SK-N-SH treated with all-trans-retinoic acid at 6 μM for 48 hours (cell line): ENCODE data around the gene SNTN.

Experiments used
- ATAC-seq: fragments of 200-7000 bp; cut with Tn5 transposase; 3 replicates; pipeline ENCODE4 v1.9.1; 2020; ENCODE audit warnings: mild to moderate bottlenecking, moderate library complexity
- BACH2 ChIP-seq: fragments of 250-450 bp; sonication (Bioruptor Pico); IDR thresholded peaks from 2 replicates; pipeline ENCODE4 v1.9.0; 2021; ENCODE audit warnings: mild to moderate bottlenecking, borderline replicate concordance
- ESRRG ChIP-seq: fragments of 250-450 bp; sonication (Bioruptor Pico); IDR thresholded peaks from 2 replicates; pipeline ENCODE4 v1.6.1; 2021; ENCODE audit warnings: mild to moderate bottlenecking
- GLIS3 ChIP-seq: fragments of 250-450 bp; sonication (Bioruptor Pico); IDR thresholded peaks from 2 replicates; pipeline ENCODE4 v1.5.0; 2020; ENCODE audit warnings: mild to moderate bottlenecking, moderate library complexity
- ISL1 ChIP-seq: fragments of 250-450 bp; sonication (Bioruptor Pico); IDR thresholded peaks from 2 replicates; pipeline ENCODE4 v2.1.2; 2022; ENCODE audit warnings: mild to moderate bottlenecking, moderate library complexity
- OSR1 ChIP-seq: fragments of 250-450 bp; sonication (Bioruptor Pico); IDR thresholded peaks from 2 replicates; pipeline ENCODE4 v1.8.0; 2022; ENCODE audit warnings: moderate library complexity, mild to moderate bottlenecking, inconsistent platforms
- PPARA ChIP-seq: fragments of 250-450 bp; sonication (Bioruptor Pico); IDR thresholded peaks from 2 replicates; pipeline ENCODE4 v1.5.0; 2020; ENCODE audit warnings: mild to moderate bottlenecking, borderline replicate concordance
- RARB ChIP-seq: fragments of 250-450 bp; sonication (Bioruptor Pico); IDR thresholded peaks from 2 replicates; pipeline ENCODE4 v1.8.0; 2021; ENCODE audit warnings: mild to moderate bottlenecking, moderate library complexity
- TOX ChIP-seq: fragments of 250-450 bp; sonication (Bioruptor Pico); IDR thresholded peaks from 2 replicates; pipeline ENCODE4 v1.8.0; 2021; ENCODE audit warnings: mild to moderate bottlenecking, moderate library complexity, borderline replicate concordance
- ZC3H10 ChIP-seq: fragments of 250-450 bp; sonication (Bioruptor Pico); IDR thresholded peaks from 2 replicates; pipeline ENCODE4 v1.5.1; 2021; ENCODE audit warnings: mild to moderate bottlenecking, moderate library complexity
- ZFP30 ChIP-seq: fragments of 450-650 bp; formaldehyde crosslinking; IDR thresholded peaks from 2 replicates; pipeline ENCODE4 v1.5.0; 2022; ENCODE audit warnings: mild to moderate bottlenecking, moderate library complexity
- ZNF565 ChIP-seq: fragments of 450-650 bp; formaldehyde crosslinking; conservative IDR thresholded peaks from 2 replicates; pipeline ENCODE4 v1.5.0; 2020; ENCODE audit warnings: low read depth, mild to moderate bottlenecking, moderate library complexity
- ZNF70 ChIP-seq: fragments of 450-650 bp; formaldehyde crosslinking; IDR thresholded peaks from 2 replicates; pipeline ENCODE4 v1.5.0; 2020; ENCODE audit warnings: mild to moderate bottlenecking, moderate library complexity
- ZNF8 ChIP-seq: fragments of 450-650 bp; formaldehyde crosslinking; IDR thresholded peaks from 2 replicates; pipeline ENCODE4 v1.5.0; 2020; ENCODE audit warnings: mild to moderate bottlenecking, moderate library complexity
- TF ChIP-seq, protein P1 (sequence below): fragments of 250-450 bp; sonication (Bioruptor Pico); IDR thresholded peaks from 2 replicates; pipeline ENCODE4 v1.5.1; 2021; ENCODE audit warnings: mild to moderate bottlenecking, moderate library complexity
- TF ChIP-seq, protein P2 (sequence below): fragments of 250-450 bp; sonication (Bioruptor Pico); IDR thresholded peaks from 2 replicates; pipeline ENCODE4 v1.8.0; 2020; ENCODE audit warnings: mild to moderate bottlenecking, moderate library complexity, borderline replicate concordance
- TF ChIP-seq, protein P3 (sequence below): fragments of 250-450 bp; sonication (Bioruptor Pico); IDR thresholded peaks from 2 replicates; pipeline ENCODE4 v1.8.0; 2021; ENCODE audit warnings: low read depth, mild to moderate bottlenecking, moderate library complexity, borderline replicate concordance
- TF ChIP-seq, protein P4 (sequence below): fragments of 250-450 bp; sonication (Bioruptor Pico); IDR thresholded peaks from 2 replicates; pipeline ENCODE4 v1.5.1; 2020; ENCODE audit warnings: low read depth, mild to moderate bottlenecking, moderate library complexity

SNTN gene

DNA sequence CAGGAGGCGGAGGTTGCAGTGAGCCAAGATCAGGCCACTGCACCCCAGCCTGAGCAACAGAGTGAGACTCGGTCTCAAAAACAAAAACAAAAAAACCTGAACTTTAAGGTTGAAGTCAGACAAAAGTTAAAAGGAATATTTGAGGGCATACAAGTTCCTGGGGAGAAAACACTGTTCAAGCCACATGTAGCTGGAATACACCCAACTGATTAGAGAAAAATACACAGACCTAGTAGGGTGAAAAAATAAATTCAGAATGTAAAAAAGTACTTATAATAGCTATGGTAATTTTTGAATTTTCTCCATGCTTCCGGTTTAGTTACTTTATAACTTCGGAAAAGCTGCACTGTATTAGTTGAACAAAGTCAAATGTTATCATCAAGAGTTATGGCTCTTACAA, 42.6 kb upstream of the SNTN start:
- no peak for ATAC-seq
- TF ChIP-seq ZNF70 (CRISPR knock-in tag) (no peak), ZFP30 (CRISPR knock-in tag) (no peak), ESRRG (no peak), PPARA (no peak), BACH2 (CRISPR knock-in tag) (no peak), GLIS3 (CRISPR knock-in tag) (no peak), ISL1 (CRISPR knock-in tag) (no peak), ZC3H10 (no peak), OSR1 (CRISPR knock-in tag) (no peak), ZNF565 (no peak), TOX (CRISPR knock-in tag) (no peak), RARB (no peak)
- TF ChIP-seq, protein P1, sequence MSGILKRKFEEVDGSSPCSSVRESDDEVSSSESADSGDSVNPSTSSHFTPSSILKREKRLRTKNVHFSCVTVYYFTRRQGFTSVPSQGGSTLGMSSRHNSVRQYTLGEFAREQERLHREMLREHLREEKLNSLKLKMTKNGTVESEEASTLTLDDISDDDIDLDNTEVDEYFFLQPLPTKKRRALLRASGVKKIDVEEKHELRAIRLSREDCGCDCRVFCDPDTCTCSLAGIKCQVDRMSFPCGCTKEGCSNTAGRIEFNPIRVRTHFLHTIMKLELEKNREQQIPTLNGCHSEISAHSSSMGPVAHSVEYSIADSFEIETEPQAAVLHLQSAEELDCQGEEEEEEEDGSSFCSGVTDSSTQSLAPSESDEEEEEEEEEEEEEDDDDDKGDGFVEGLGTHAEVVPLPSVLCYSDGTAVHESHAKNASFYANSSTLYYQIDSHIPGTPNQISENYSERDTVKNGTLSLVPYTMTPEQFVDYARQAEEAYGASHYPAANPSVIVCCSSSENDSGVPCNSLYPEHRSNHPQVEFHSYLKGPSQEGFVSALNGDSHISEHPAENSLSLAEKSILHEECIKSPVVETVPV (CRISPR knock-in tag) = no peak
- TF ChIP-seq, protein P2, sequence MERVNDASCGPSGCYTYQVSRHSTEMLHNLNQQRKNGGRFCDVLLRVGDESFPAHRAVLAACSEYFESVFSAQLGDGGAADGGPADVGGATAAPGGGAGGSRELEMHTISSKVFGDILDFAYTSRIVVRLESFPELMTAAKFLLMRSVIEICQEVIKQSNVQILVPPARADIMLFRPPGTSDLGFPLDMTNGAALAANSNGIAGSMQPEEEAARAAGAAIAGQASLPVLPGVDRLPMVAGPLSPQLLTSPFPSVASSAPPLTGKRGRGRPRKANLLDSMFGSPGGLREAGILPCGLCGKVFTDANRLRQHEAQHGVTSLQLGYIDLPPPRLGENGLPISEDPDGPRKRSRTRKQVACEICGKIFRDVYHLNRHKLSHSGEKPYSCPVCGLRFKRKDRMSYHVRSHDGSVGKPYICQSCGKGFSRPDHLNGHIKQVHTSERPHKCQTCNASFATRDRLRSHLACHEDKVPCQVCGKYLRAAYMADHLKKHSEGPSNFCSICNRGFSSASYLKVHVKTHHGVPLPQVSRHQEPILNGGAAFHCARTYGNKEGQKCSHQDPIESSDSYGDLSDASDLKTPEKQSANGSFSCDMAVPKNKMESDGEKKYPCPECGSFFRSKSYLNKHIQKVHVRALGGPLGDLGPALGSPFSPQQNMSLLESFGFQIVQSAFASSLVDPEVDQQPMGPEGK = no peak
- TF ChIP-seq, all 23 proteins: peak for 0

DNA sequence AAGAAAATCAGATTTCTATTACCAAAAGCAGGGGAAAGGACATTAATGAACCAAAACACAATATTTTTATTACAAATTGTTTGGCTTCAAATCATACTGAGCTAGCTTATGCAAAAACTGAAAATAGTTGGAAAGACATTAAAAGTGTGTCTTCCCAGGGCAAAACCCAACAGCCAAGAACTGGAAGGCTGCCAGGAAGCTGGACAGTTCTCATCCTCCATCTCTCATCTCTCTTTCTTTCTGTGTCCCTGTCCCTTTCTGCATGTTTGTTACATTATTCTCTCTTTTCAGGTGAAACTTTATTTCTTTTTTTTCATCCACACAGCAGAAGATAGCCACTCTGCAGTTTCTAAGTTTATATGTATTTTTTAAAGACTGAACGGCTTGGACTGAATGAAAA, 41.1 kb upstream of the SNTN start:
- ATAC-seq = no peak
- TF ChIP-seq TOX (CRISPR knock-in tag) = no peak
- TF ChIP-seq, protein P3, sequence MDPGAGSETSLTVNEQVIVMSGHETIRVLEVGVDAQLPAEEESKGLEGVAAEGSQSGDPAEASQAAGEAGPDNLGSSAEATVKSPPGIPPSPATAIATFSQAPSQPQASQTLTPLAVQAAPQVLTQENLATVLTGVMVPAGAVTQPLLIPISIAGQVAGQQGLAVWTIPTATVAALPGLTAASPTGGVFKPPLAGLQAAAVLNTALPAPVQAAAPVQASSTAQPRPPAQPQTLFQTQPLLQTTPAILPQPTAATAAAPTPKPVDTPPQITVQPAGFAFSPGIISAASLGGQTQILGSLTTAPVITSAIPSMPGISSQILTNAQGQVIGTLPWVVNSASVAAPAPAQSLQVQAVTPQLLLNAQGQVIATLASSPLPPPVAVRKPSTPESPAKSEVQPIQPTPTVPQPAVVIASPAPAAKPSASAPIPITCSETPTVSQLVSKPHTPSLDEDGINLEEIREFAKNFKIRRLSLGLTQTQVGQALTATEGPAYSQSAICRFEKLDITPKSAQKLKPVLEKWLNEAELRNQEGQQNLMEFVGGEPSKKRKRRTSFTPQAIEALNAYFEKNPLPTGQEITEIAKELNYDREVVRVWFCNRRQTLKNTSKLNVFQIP (CRISPR knock-in tag) = no peak
- TF ChIP-seq ISL1 (CRISPR knock-in tag) = no peak
- TF ChIP-seq ZFP30 (CRISPR knock-in tag) = no peak
- TF ChIP-seq, protein P4, sequence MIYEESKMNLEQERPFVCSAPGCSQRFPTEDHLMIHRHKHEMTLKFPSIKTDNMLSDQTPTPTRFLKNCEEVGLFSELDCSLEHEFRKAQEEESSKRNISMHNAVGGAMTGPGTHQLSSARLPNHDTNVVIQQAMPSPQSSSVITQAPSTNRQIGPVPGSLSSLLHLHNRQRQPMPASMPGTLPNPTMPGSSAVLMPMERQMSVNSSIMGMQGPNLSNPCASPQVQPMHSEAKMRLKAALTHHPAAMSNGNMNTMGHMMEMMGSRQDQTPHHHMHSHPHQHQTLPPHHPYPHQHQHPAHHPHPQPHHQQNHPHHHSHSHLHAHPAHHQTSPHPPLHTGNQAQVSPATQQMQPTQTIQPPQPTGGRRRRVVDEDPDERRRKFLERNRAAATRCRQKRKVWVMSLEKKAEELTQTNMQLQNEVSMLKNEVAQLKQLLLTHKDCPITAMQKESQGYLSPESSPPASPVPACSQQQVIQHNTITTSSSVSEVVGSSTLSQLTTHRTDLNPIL (CRISPR knock-in tag) = no peak
- TF ChIP-seq ZNF565 = no peak
- TF ChIP-seq, protein P2 = no peak
- no peak for TF ChIP-seq ZNF8 (CRISPR knock-in tag)
- TF ChIP-seq, protein P1 (CRISPR knock-in tag) = no peak
- TF ChIP-seq, all 23 proteins: peak for 0

DNA sequence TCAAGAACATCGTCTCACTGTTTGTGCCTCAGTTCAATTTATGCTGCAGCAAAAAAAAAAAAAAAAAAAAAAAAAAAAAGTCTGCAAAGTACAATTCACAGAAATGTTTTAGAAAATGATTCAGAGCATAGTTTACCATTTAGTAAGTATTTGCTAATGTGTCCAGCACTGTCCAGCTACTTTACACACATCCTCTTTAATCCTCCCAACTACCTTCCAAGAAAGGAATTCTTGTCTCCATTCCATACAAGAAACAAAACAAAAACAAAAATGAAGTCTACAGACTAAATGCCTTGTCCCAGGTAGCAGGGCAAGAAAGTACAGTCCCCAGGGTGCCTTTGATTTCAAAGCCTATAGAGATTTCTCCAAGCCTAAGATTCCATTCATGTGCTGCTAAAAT, 38.9 kb upstream of the SNTN start:
- ATAC-seq = peak; percentile 59; the same call in 2 of the 3 replicates

DNA sequence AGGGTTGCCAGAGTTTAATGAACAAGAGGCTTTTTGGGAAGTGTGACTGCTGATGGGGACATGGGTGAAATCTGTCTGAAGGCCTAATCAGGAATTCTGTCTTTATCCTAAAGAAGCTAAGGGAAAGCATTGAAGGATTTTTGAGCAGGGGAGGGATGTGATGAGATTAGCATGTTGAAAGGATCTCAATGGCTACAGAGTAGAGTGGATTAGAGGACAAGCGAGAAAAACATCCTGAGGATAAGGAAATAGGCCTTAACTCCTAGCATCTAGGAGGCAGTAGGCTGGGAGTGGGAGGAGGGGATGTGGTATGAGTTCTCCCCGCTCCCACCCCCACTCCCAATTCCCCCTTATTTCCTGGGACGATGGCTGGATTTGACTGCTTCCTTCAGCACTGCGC, 35.1 kb upstream of the SNTN start:
- ATAC-seq = no peak
- TF ChIP-seq PPARA (no peak), BACH2 (CRISPR knock-in tag) (no peak)

More for the DNA sequence above, 38.9 kb upstream of the SNTN start:
- TF ChIP-seq PPARA = no peak
